WERI-Rb-1 (cell line): ENCODE measurements around the gene CMTM8.

ENCODE experiments used
- DNase-seq: peaks from one replicate; pipeline ENCODE4 v3.0.0-alpha.2; 2020
- H3K27ac ChIP-seq: fragments of 250-450 bp; sonication (Bioruptor Pico); 2 replicates; pipeline ENCODE4 v1.5.1; 2020; ENCODE audit warnings: mild to moderate bottlenecking, moderate library complexity
- H3K27me3 ChIP-seq: fragments of 250-450 bp; sonication (Bioruptor Pico); 2 replicates; pipeline ENCODE4 v1.5.1; 2021; ENCODE audit warnings: mild to moderate bottlenecking, low read depth, moderate library complexity; ENCODE audit not compliant: insufficient read depth, severe bottlenecking
- H3K36me3 ChIP-seq: fragments of 250-450 bp; sonication (Bioruptor Pico); 2 replicates; pipeline ENCODE4 v1.5.1; 2020; ENCODE audit warnings: mild to moderate bottlenecking, moderate library complexity
- H3K4me3 ChIP-seq: 2 replicates; pipeline ENCODE4 v1.5.1; 2011; ENCODE audit warnings: low read depth, mild to moderate bottlenecking, control low read depth, low read length
- H3K9me3 ChIP-seq: fragments of 250-450 bp; sonication (Bioruptor Pico); 2 replicates; pipeline ENCODE4 v1.5.1; 2021; ENCODE audit warnings: mild to moderate bottlenecking, moderate library complexity; ENCODE audit not compliant: severe bottlenecking
- CTCF ChIP-seq: IDR thresholded peaks from 2 replicates; pipeline ENCODE4 v1.5.1; 2011; ENCODE audit warnings: low read depth, mild to moderate bottlenecking, control low read depth, inconsistent platforms, low read length

CMTM8 gene

GRCh38 chr3:32359766-32360492 is 121.4 kb downstream of the CMTM8 start:
- H3K27ac ChIP-seq = no peak overlapping the region
- no peaks in the 10 kb centered on the region for H3K36me3 ChIP-seq
- no peaks in the 10 kb centered on the region for H3K27me3 ChIP-seq
- TF ChIP-seq CTCF = no peak
- H3K9me3 ChIP-seq = no peaks in the 10 kb centered on the region
- H3K4me3 ChIP-seq = no peak overlapping the region
- DNase-seq = peak; percentile 45

- Histone ChIP-seq H3K36me3 (no peaks in the 10 kb centered on the region), H3K27ac (no peak overlapping the region), H3K9me3 (no peaks in the 10 kb centered on the region), H3K4me3 (no peak overlapping the region), H3K27me3 (no peaks in the 10 kb centered on the region)
- TF ChIP-seq CTCF = no peak
- DNase-seq = no peak
Observed at GRCh38 chr3:32360493-32360827, 122.0 kb downstream of the CMTM8 start.

- H3K9me3 ChIP-seq = no peaks in the 10 kb centered on the region
- H3K4me3 ChIP-seq = no peak overlapping the region
- H3K27ac ChIP-seq = no peak overlapping the region
- no peaks in the 10 kb centered on the region for H3K27me3 ChIP-seq
- no peaks in the 10 kb centered on the region for H3K36me3 ChIP-seq
- DNase-seq = no peak
- no peak for TF ChIP-seq CTCF
Observed at GRCh38 chr3:32366638-32367397, 128.3 kb downstream of the CMTM8 start.

- H3K27ac ChIP-seq = no peak overlapping the region
Observed at GRCh38 chr3:32367442-32367841, 129.0 kb downstream of the CMTM8 start.

GRCh38 chr3:32371461-32372212 is 133.2 kb downstream of the CMTM8 start:
- no peak for DNase-seq
- Histone ChIP-seq H3K9me3 (no peaks in the 10 kb centered on the region), H3K27ac (no peak overlapping the region), H3K36me3 (no peaks in the 10 kb centered on the region), H3K27me3 (no peaks in the 10 kb centered on the region), H3K4me3 (no peak overlapping the region)
- no peak for TF ChIP-seq CTCF

More at GRCh38 chr3:32367442-32367841, 129.0 kb downstream of the CMTM8 start:
- no peak for DNase-seq
- H3K4me3 ChIP-seq = no peak overlapping the region
- H3K9me3 ChIP-seq = no peaks in the 10 kb centered on the region
- H3K36me3 ChIP-seq = no peaks in the 10 kb centered on the region
- no peaks in the 10 kb centered on the region for H3K27me3 ChIP-seq
- TF ChIP-seq CTCF = no peak
